ENCODE data around the gene WLS. TPM values are rescaled to one million over a fixed set of nuclear protein-coding genes. Genes with fewer than 3 reads are reported as not detected.

The WLS gene
- total and polyA plus RNA-seq, 2 donors (not counting 1 experiment from before 2014, with no cell fraction given), result 0.49 TPM; not detected in 1

GRCh38 chr1:68188644-68189340 is 43.5 kb downstream of the WLS start:
- ATAC-seq (ENCODE audit: low read depth), result no peak
- Histone ChIP-seq H3K9ac (ENCODE audit: low read length) (no peak overlapping the region), H3K36me3 (replicated peaks in 1 of 2; ENCODE audit: control extremely low read depth in 1 of 2, control insufficient read depth in 1 of 2, extremely low read depth in 1 of 2, insufficient read depth in 2 of 2, low read length in 1 of 2) (no peaks in the 10 kb centered on the region), H3K27me3 (replicated peaks in 1 of 4; ENCODE audit: control extremely low read depth in 1 of 4, control insufficient read depth in 3 of 4, insufficient read depth in 4 of 4, low read length in 3 of 4) (no peaks in the 10 kb centered on the region), H3K9me3 (ENCODE audit: control extremely low read depth in 1 of 3, control insufficient read depth in 2 of 3, insufficient read depth in 1 of 3, low read length in 2 of 3) (peaks cover 0 to 5% (median 0%) of the 10 kb centered on the region in 3 donors), H2AFZ (ENCODE audit: insufficient read depth, low read depth, low read length, poor library complexity, severe bottlenecking) (no peak overlapping the region), H3K27ac (ENCODE audit: low read length in 2 of 2) (no peak overlapping the region), H3K4me2 (replicated peaks; ENCODE audit: low read depth, low read length, poor library complexity, severe bottlenecking) (no peak overlapping the region), H4K20me1 (ENCODE audit: control insufficient read depth, insufficient read depth, low read length, poor library complexity, severe bottlenecking) (no peaks in the 10 kb centered on the region), H3K4me3 (ENCODE audit: control extremely low read depth in 1 of 5, extremely low read depth in 1 of 5, insufficient read depth in 1 of 5, low read depth in 2 of 5, low read length in 4 of 5) (no peak overlapping the region), H3K4me1 (ENCODE audit: control insufficient read depth in 2 of 2, insufficient read depth in 2 of 2, low read length in 2 of 2) (no peaks in the 10 kb centered on the region), H3K79me2 (ENCODE audit: control insufficient read depth, insufficient read depth, low read length) (no peaks in the 10 kb centered on the region)
- peaks cover 26% of the 10 kb centered on the region for H3K27me3 Mint-ChIP-seq
- no peaks in the 10 kb centered on the region for H3K9me3 Mint-ChIP-seq (ENCODE audit: insufficient read depth)
- TF ChIP-seq EZH2 (IDR thresholded peaks at IDR 0.05; ENCODE audit: borderline replicate concordance, insufficient read depth, low read depth, low read length, poor library complexity, severe bottlenecking), result no peak
- no peak for TF ChIP-seq CTCF (IDR thresholded peaks at IDR 0.05)
- CTCF ChIA-PET, result no interaction called here
- no peaks in the 10 kb centered on the region for H3K4me1 Mint-ChIP-seq
- H3K27ac Mint-ChIP-seq, result no peak overlapping the region
- WGBS (ENCODE audit: insufficient coverage), result 73% methylated on average over 3 of the region's 4 CpGs
- H3K4me3 Mint-ChIP-seq, result no peak overlapping the region
- intact Hi-C loops (cut with micrococcal nuclease), result no loop called here
- POLR2A ChIA-PET, result no interaction called here
- DNase-seq, result no peak

- Histone ChIP-seq H4K20me1 (ENCODE audit: control insufficient read depth, insufficient read depth, low read length, poor library complexity, severe bottlenecking) (no peaks in the 10 kb centered on the region), H3K36me3 (replicated peaks in 1 of 2; ENCODE audit: control extremely low read depth in 1 of 2, control insufficient read depth in 1 of 2, extremely low read depth in 1 of 2, insufficient read depth in 2 of 2, low read length in 1 of 2) (no peaks in the 10 kb centered on the region), H3K4me3 (ENCODE audit: control extremely low read depth in 1 of 5, extremely low read depth in 1 of 5, insufficient read depth in 1 of 5, low read depth in 2 of 5, low read length in 4 of 5) (no peak overlapping the region), H3K4me1 (ENCODE audit: control insufficient read depth in 2 of 2, insufficient read depth in 2 of 2, low read length in 2 of 2) (no peaks in the 10 kb centered on the region), H2AFZ (ENCODE audit: insufficient read depth, low read depth, low read length, poor library complexity, severe bottlenecking) (no peak overlapping the region), H3K9me3 (ENCODE audit: control extremely low read depth in 1 of 3, control insufficient read depth in 2 of 3, insufficient read depth in 1 of 3, low read length in 2 of 3) (peaks cover 0 to 5% (median 0%) of the 10 kb centered on the region in 3 donors), H3K27me3 (replicated peaks in 1 of 4; ENCODE audit: control extremely low read depth in 1 of 4, control insufficient read depth in 3 of 4, insufficient read depth in 4 of 4, low read length in 3 of 4) (no peaks in the 10 kb centered on the region), H3K9ac (ENCODE audit: low read length) (no peak overlapping the region), H3K4me2 (replicated peaks; ENCODE audit: low read depth, low read length, poor library complexity, severe bottlenecking) (no peak overlapping the region), H3K27ac (ENCODE audit: low read length in 2 of 2) (no peak overlapping the region), H3K79me2 (ENCODE audit: control insufficient read depth, insufficient read depth, low read length) (no peaks in the 10 kb centered on the region)
- Mint-ChIP-seq H3K4me3 (no peak overlapping the region), H3K27ac (no peak overlapping the region), H3K27me3 (peaks cover 26% of the 10 kb centered on the region), H3K9me3 (ENCODE audit: insufficient read depth) (no peaks in the 10 kb centered on the region), H3K4me1 (no peaks in the 10 kb centered on the region)
- CTCF ChIA-PET, result interaction anchor here (0.9 kb wide), 1 partner anchor 13 kb away, joined by 3 read pairs; no protein-coding TSS in a partner anchor
- WGBS (ENCODE audit: insufficient coverage), result 88% methylated on average over 1 of the region's 3 CpGs
- TF ChIP-seq EZH2 (IDR thresholded peaks at IDR 0.05; ENCODE audit: borderline replicate concordance, insufficient read depth, low read depth, low read length, poor library complexity, severe bottlenecking), result no peak
- TF ChIP-seq CTCF (IDR thresholded peaks at IDR 0.05), result no peak
- DNase-seq (no peak), ATAC-seq (ENCODE audit: low read depth) (no peak)
- POLR2A ChIA-PET, result no interaction called here
- intact Hi-C loops (cut with micrococcal nuclease), result no loop called here
Observed at GRCh38 chr1:68188060-68188538, 44.2 kb downstream of the WLS start.

All from B cell (primary cell).